Measurements from ENCODE around the gene OR5AK2. TPM values are rescaled to one million over a fixed set of nuclear protein-coding genes. Genes with fewer than 3 reads are reported as not detected.

OR5AK2 gene
- polyA plus RNA-seq, 2 donors = not detected

DNA sequence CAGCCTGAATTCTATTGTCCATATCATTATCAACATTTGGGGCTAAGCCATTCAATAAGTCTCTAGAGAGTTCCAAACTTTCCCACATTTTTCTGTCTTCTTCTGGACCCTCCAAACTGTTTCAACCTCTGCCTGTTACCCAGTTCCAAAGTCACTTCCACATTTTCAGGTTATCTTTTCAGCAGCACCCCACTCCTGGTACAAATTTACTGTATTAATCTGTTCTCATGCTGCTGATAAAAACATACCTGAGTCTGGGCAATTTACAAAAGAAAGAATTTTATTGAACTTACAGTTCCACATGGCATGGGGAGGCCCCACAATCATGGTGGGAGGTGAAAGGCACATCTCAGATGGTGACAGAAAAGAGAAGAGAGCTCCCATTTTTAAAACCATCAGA lies 5.8 kb downstream of the OR5AK2 start:
- Histone ChIP-seq H3K4me1 (ENCODE audit: control insufficient read depth in 2 of 2, insufficient read depth in 2 of 2, low read length in 1 of 2) (no peaks in the 10 kb centered on the region), H3K27me3 (ENCODE audit: control insufficient read depth in 1 of 2, insufficient read depth in 2 of 2, low read length in 2 of 2) (no peaks in the 10 kb centered on the region), H3K9me3 (ENCODE audit: control insufficient read depth in 2 of 2, insufficient read depth in 1 of 2, low read depth in 1 of 2, low read length in 1 of 2) (peaks cover 4 to 12% of the 10 kb centered on the region in 2 donors), H3K4me3 (ENCODE audit: low read depth in 1 of 2, low read length in 2 of 2) (no peak overlapping the region), H3K27ac (ENCODE audit: low read depth in 2 of 2, low read length in 1 of 2) (no peak overlapping the region), H3K36me3 (ENCODE audit: control insufficient read depth in 2 of 2, insufficient read depth in 2 of 2, low read length in 1 of 2) (no peaks in the 10 kb centered on the region)

- WGBS, 2 donors = 81 to 82% methylated on average over 14 of the region's 14 CpGs
Observed at GRCh38 chr11:57001674-57002401, 13.1 kb downstream of the OR5AK2 start.

DNA sequence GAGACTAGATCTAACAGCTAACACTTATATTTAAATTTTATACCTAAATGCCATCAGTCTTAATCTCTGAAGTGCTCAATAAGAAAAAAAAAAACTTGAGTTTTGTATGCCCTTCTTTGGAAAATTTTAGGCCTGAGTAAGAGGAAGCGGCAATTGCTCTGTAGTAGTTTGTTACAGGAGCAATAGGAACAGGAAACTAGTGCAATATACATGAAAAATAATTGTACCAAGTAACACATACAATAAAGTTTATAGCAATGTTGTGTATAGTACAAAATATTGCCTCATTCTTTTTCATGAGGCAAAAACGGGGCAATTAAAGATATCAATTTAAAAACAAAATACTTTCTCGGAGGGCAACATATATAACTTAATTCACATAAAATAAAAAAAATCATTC lies 19.7 kb downstream of the OR5AK2 start:
- Histone ChIP-seq H3K27ac (ENCODE audit: low read depth in 2 of 2, low read length in 1 of 2) (no peak overlapping the region), H3K36me3 (ENCODE audit: control insufficient read depth in 2 of 2, insufficient read depth in 2 of 2, low read length in 1 of 2) (no peaks in the 10 kb centered on the region)
- WGBS, 2 donors = 81 to 83% methylated on average over 3 of the region's 3 CpGs

More at GRCh38 chr11:57001674-57002401, 13.1 kb downstream of the OR5AK2 start:
- H3K27ac ChIP-seq (ENCODE audit: low read depth in 2 of 2, low read length in 1 of 2) = no peak overlapping the region
- no peak overlapping the region for H3K4me3 ChIP-seq (ENCODE audit: low read depth in 1 of 2, low read length in 2 of 2)
- H3K9me3 ChIP-seq (ENCODE audit: control insufficient read depth in 2 of 2, insufficient read depth in 1 of 2, low read depth in 1 of 2, low read length in 1 of 2) = peaks cover 8 to 9% of the 10 kb centered on the region in 2 donors
- H3K27me3 ChIP-seq (ENCODE audit: control insufficient read depth in 1 of 2, insufficient read depth in 2 of 2, low read length in 2 of 2) = no peaks in the 10 kb centered on the region
- no peaks in the 10 kb centered on the region for H3K36me3 ChIP-seq (ENCODE audit: control insufficient read depth in 2 of 2, insufficient read depth in 2 of 2, low read length in 1 of 2)
- no peaks in the 10 kb centered on the region for H3K4me1 ChIP-seq (ENCODE audit: control insufficient read depth in 2 of 2, insufficient read depth in 2 of 2, low read length in 1 of 2)

GRCh38 chr11:57015679-57016078 lies 27.0 kb downstream of the OR5AK2 start:
- H3K27me3 ChIP-seq (ENCODE audit: control insufficient read depth in 1 of 2, insufficient read depth in 2 of 2, low read length in 2 of 2) = no peaks in the 10 kb centered on the region
- H3K27ac ChIP-seq (ENCODE audit: low read depth in 2 of 2, low read length in 1 of 2) = no peak overlapping the region
- H3K9me3 ChIP-seq (ENCODE audit: control insufficient read depth in 2 of 2, insufficient read depth in 1 of 2, low read depth in 1 of 2, low read length in 1 of 2) = no peaks in the 10 kb centered on the region
- H3K4me3 ChIP-seq (ENCODE audit: low read depth in 1 of 2, low read length in 2 of 2) = no peak overlapping the region
- no peaks in the 10 kb centered on the region for H3K4me1 ChIP-seq (ENCODE audit: control insufficient read depth in 2 of 2, insufficient read depth in 2 of 2, low read length in 1 of 2)
- WGBS, 2 donors = 57 to 66% methylated on average over 2 of the region's 2 CpGs
- H3K36me3 ChIP-seq (ENCODE audit: control insufficient read depth in 2 of 2, insufficient read depth in 2 of 2, low read length in 1 of 2) = no peaks in the 10 kb centered on the region

More for the DNA sequence above, 19.7 kb downstream of the OR5AK2 start:
- Histone ChIP-seq H3K9me3 (ENCODE audit: control insufficient read depth in 2 of 2, insufficient read depth in 1 of 2, low read depth in 1 of 2, low read length in 1 of 2) (peaks cover 0 to 2% of the 10 kb centered on the region in 2 donors), H3K4me3 (ENCODE audit: low read depth in 1 of 2, low read length in 2 of 2) (no peak overlapping the region), H3K4me1 (ENCODE audit: control insufficient read depth in 2 of 2, insufficient read depth in 2 of 2, low read length in 1 of 2) (no peaks in the 10 kb centered on the region), H3K27me3 (ENCODE audit: control insufficient read depth in 1 of 2, insufficient read depth in 2 of 2, low read length in 2 of 2) (no peaks in the 10 kb centered on the region)

DNA sequence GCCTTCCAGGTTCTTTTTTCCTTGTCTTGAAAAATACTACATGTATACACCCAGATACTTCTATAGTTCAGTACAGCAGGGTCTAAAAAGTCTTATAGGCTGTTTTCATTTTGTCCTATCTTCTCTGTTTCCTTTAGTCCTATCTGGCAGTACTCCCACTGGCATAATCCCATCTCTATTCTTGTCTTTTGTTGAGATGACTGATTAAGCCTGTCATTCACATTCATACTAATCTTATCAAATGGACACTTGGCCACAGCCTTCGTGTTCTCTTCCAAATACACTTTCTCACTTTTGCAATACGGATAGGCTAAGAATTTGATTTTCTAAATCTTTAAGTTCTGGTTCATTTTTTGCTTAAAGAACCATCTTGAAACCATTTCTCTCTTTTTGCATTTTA lies 42.8 kb downstream of the OR5AK2 start:
- Histone ChIP-seq H3K27ac (ENCODE audit: low read depth in 2 of 2, low read length in 1 of 2) (no peak overlapping the region), H3K36me3 (ENCODE audit: control insufficient read depth in 2 of 2, insufficient read depth in 2 of 2, low read length in 1 of 2) (no peaks in the 10 kb centered on the region), H3K4me3 (ENCODE audit: low read depth in 1 of 2, low read length in 2 of 2) (no peak overlapping the region), H3K27me3 (ENCODE audit: control insufficient read depth in 1 of 2, insufficient read depth in 2 of 2, low read length in 2 of 2) (peaks cover 0 to 4% of the 10 kb centered on the region in 2 donors), H3K9me3 (ENCODE audit: control insufficient read depth in 2 of 2, insufficient read depth in 1 of 2, low read depth in 1 of 2, low read length in 1 of 2) (no peaks in the 10 kb centered on the region), H3K4me1 (ENCODE audit: control insufficient read depth in 2 of 2, insufficient read depth in 2 of 2, low read length in 1 of 2) (no peaks in the 10 kb centered on the region)
- 60 to 65% methylated on average over 2 of the region's 2 CpGs for WGBS, 2 donors

Other genes with a start within 250 kb of the OR5AK2 start
- not detected for gene OR9G4, start 240.2 kb upstream of the OR5AK2 start, polyA plus RNA-seq
- under 1 TPM; 0.02 to 0.04 TPM for gene LRRC55, start 193.0 kb downstream of the OR5AK2 start, polyA plus RNA-seq
- gene APLNR, start 248.3 kb downstream of the OR5AK2 start, polyA plus RNA-seq = under 1 TPM; 0.14 to 0.54 TPM